Measurements from ENCODE around the gene CXCL12.

DNA sequence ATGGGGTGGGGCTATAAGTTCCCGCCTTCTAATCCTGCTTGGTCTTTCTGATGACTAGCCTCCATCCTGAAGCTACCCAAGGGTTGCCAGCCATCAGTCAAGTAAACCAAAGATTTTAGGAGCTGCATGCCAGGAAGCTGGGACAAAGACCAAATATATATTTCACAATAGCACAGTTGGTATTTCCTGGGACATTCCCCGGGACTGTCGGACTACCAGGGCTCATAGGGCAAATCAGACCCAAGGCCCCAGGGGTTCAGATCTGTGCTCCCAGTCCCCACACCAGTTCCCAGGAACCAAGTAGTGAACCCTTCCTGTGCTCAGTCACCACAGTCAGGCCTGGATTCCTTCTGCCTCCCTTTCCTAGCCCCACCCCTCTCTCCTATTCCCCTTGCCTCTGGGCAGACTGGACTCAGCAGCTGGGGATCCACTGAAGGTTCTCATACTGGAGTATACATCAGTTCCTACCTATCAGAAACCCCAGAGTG is 5.7 kb upstream of the CXCL12 start:
- TF ChIP-seq ZC3H10 (CRISPR knock-in tag; IDR thresholded peaks at IDR 0.05) (no peak), GLIS3 (CRISPR knock-in tag; IDR thresholded peaks at IDR 0.05) (no peak), OSR1 (CRISPR knock-in tag; IDR thresholded peaks at IDR 0.05) (no peak), ZNF70 (CRISPR knock-in tag; IDR thresholded peaks at IDR 0.05) (no peak), ZNF565 (CRISPR knock-in tag; conservative IDR thresholded peaks at IDR 0.05; ENCODE audit: low read depth) (no peak), CSRNP3 (CRISPR knock-in tag; IDR thresholded peaks at IDR 0.05) (no peak), ZFP3 (CRISPR knock-in tag; IDR thresholded peaks at IDR 0.05) (no peak), ISL1 (CRISPR knock-in tag; IDR thresholded peaks at IDR 0.05) (no peak)
- TF ChIP-seq, protein P1, sequence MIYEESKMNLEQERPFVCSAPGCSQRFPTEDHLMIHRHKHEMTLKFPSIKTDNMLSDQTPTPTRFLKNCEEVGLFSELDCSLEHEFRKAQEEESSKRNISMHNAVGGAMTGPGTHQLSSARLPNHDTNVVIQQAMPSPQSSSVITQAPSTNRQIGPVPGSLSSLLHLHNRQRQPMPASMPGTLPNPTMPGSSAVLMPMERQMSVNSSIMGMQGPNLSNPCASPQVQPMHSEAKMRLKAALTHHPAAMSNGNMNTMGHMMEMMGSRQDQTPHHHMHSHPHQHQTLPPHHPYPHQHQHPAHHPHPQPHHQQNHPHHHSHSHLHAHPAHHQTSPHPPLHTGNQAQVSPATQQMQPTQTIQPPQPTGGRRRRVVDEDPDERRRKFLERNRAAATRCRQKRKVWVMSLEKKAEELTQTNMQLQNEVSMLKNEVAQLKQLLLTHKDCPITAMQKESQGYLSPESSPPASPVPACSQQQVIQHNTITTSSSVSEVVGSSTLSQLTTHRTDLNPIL (CRISPR knock-in tag; IDR thresholded peaks at IDR 0.05; ENCODE audit: low read depth), result no peak
